AG09309 (cell line): ENCODE data around the gene ETNK1.

ENCODE experiments used
- DNase-seq: peaks from one replicate; pipeline ENCODE4 v3.0.0-alpha.2; 2010; ENCODE audit warnings: low read depth
- H3K4me3 ChIP-seq: 2 replicates; pipeline ENCODE4 v1.5.1; 2011; ENCODE audit warnings: mild to moderate bottlenecking, low read depth, low read length, moderate library complexity; ENCODE audit not compliant: control insufficient read depth
- TF ChIP-seq, protein P1 (sequence below): IDR thresholded peaks from 2 replicates; pipeline ENCODE4 v1.5.1; 2011; ENCODE audit warnings: mild to moderate bottlenecking, low read depth, low read length, inconsistent platforms; ENCODE audit not compliant: insufficient read depth, control insufficient read depth; ENCODE audit errors: missing control alignments

The ETNK1 gene

GRCh38 chr12:22665476-22665875, 40.5 kb downstream of the ETNK1 start:
- DNase-seq: no peak
- no peak overlapping the region for H3K4me3 ChIP-seq
- TF ChIP-seq, protein P1, sequence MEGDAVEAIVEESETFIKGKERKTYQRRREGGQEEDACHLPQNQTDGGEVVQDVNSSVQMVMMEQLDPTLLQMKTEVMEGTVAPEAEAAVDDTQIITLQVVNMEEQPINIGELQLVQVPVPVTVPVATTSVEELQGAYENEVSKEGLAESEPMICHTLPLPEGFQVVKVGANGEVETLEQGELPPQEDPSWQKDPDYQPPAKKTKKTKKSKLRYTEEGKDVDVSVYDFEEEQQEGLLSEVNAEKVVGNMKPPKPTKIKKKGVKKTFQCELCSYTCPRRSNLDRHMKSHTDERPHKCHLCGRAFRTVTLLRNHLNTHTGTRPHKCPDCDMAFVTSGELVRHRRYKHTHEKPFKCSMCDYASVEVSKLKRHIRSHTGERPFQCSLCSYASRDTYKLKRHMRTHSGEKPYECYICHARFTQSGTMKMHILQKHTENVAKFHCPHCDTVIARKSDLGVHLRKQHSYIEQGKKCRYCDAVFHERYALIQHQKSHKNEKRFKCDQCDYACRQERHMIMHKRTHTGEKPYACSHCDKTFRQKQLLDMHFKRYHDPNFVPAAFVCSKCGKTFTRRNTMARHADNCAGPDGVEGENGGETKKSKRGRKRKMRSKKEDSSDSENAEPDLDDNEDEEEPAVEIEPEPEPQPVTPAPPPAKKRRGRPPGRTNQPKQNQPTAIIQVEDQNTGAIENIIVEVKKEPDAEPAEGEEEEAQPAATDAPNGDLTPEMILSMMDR: no peak

DNA sequence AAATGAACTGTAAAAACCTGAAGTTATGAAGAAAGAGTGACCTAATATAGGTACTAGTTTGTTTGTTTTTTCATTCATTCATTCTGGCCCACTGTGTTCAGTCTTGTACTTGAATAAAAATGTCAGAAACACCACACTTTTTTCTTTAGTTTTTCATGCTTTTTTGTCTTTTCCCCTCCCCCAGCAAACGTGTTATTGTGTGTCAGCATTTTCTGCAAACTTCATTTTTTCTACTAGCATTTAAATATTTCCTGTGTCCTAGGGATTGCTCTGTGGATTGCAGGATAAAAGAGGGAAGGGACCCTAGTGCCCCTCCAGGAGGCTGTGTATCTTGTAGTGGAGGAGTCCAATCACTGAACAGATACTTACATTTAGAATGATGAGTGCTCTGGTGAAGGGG, 42.2 kb downstream of the ETNK1 start:
- TF ChIP-seq, protein P1: no peak
- no peak overlapping the region for H3K4me3 ChIP-seq
- no peak for DNase-seq

- no peak overlapping the region for H3K4me3 ChIP-seq
- TF ChIP-seq, protein P1: no peak
- no peak for DNase-seq
Measured at GRCh38 chr12:22668441-22668840, 43.5 kb downstream of the ETNK1 start.

DNA sequence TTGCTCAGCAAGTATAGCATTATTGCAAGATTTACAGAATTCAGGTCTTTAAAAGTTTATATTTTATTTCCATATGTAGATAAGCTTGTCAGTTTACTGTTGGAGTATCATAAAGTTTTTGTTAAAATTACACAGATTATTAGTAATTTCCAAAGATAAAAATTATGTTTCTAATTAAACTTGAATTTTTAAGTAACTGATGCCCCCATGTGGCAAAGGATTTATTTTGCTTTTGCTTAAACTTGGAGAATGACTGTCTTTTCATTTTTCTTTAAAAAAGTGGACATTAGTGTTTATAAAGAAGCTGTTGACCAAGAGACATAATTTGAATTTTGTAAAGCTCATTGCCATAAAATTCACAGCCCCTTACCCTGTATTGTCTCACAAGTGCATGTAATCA, 45.8 kb downstream of the ETNK1 start:
- TF ChIP-seq, protein P1: peak; percentile 24
- DNase-seq: no peak
- H3K4me3 ChIP-seq: no peak overlapping the region

DNA sequence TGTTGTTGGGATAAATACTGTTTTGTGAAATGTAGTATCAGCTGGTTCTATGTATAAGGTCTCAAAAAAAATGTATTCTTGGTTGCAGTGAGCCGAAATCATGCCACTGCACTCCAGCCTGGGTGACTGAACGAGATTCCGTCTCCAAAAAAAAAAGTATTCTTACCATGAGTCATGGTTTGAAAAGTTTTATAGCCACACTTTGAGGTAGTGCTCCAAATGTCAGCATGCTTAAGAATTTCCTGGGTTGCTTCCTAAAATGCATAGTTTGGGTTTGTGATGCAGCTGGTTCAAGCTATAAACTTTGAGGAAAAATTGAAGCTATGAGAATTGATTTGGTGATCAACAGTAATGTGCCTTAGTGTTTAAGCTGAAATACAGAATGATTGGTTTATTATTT, 48.0 kb downstream of the ETNK1 start:
- no peak overlapping the region for H3K4me3 ChIP-seq
- TF ChIP-seq, protein P1: no peak
- peak; percentile 60 for DNase-seq

- TF ChIP-seq, protein P1: no peak
- no peak for DNase-seq
Measured at GRCh38 chr12:22677781-22678574, 53.0 kb downstream of the ETNK1 start.

More at GRCh38 chr12:22677781-22678574, 53.0 kb downstream of the ETNK1 start:
- H3K4me3 ChIP-seq: no peak overlapping the region
